ENCODE results near the gene CLN6. TPM values are rescaled to one million over a fixed set of nuclear protein-coding genes. Genes with fewer than 3 reads are reported as not detected.
A peak's percentile ranks its signal among the peaks of the same experiment; 100 is the strongest.

Gene CLN6
- total and polyA plus RNA-seq, 9 of the 15 experiments (the other 6 are each of a cell fraction or from before 2014, with no cell fraction given), result 0.71 to 53.3 (median 39.3) TPM

GRCh38 chr15:68277603-68278344 lies 48.2 kb upstream of the CLN6 start, which contains the start of gene FEM1B (continued):
- TF ChIP-seq MNT (conservative IDR thresholded peaks at IDR 0.05), result peak; percentile 83 to 92
- TF ChIP-seq TCF7 (IDR thresholded peaks at IDR 0.05; ENCODE audit: borderline replicate concordance), result no peak
- TF ChIP-seq ETV1 (tag; conservative IDR thresholded peaks at IDR 0.05; ENCODE audit: low read depth), result peak; percentile 73
- peak; percentile 95 for TF ChIP-seq PHF8 (IDR thresholded peaks at IDR 0.05; ENCODE audit: borderline replicate concordance, low read length)
- TF ChIP-seq MYNN (IDR thresholded peaks at IDR 0.05), result no peak; the same call in 1 of the 2 replicates
- no peak for TF ChIP-seq MYNN (CRISPR knock-in tag; IDR thresholded peaks at IDR 0.05)
- TF ChIP-seq ARID1B (IDR thresholded peaks at IDR 0.05), result peak; percentile 55; the same call in 1 of the 2 replicates
- TF ChIP-seq L3MBTL2 (IDR thresholded peaks at IDR 0.05), result peak; percentile 85
- TF ChIP-seq EWSR1 (IDR thresholded peaks at IDR 0.05; ENCODE audit: borderline replicate concordance, low read depth, partially characterized antibody), result no peak
- peak; percentile 39; the same call in 1 of the 2 replicates for TF ChIP-seq ZNF263 (CRISPR knock-in tag; IDR thresholded peaks at IDR 0.05; ENCODE audit: borderline replicate concordance)
- no peak; the same call in none of the 2 replicates for TF ChIP-seq HLTF (IDR thresholded peaks at IDR 0.05)
- no peak for TF ChIP-seq TSC22D4 (tag; IDR thresholded peaks at IDR 0.05)
- TF ChIP-seq FOXK2 (conservative IDR thresholded peaks at IDR 0.05 in 1 of 2, IDR thresholded peaks at IDR 0.05 in 1 of 2; ENCODE audit: low read depth in 2 of 2), result peak; percentile 69 to 73; a peak in 3 of 4 replicates
- TF ChIP-seq POU5F1 (IDR thresholded peaks at IDR 0.05; ENCODE audit: borderline replicate concordance, low read depth, low read length, partially characterized antibody), result peak; percentile 53
- TF ChIP-seq GATAD2A (IDR thresholded peaks at IDR 0.05), result no peak
- TF ChIP-seq ZBTB49 (CRISPR knock-in tag; IDR thresholded peaks at IDR 0.05; ENCODE audit: borderline replicate concordance), result 0 out of 2 replicates have a peak, but pooled peaks have one; percentile 63
- no peak; the same call in 1 of the 2 replicates for TF ChIP-seq ZNF77 (CRISPR knock-in tag; IDR thresholded peaks at IDR 0.05)
- TF ChIP-seq MAFF (IDR thresholded peaks at IDR 0.05; ENCODE audit: low read length), result no peak
- TF ChIP-seq MTF1 (CRISPR knock-in tag; IDR thresholded peaks at IDR 0.05; ENCODE audit: borderline replicate concordance), result no peak
- no peak for TF ChIP-seq ZNF165 (CRISPR knock-in tag; IDR thresholded peaks at IDR 0.05; ENCODE audit: borderline replicate concordance)
- no peak for TF ChIP-seq TEAD4 (IDR thresholded peaks at IDR 0.05; ENCODE audit: low read length)
- TF ChIP-seq TEAD4 (CRISPR knock-in tag; IDR thresholded peaks at IDR 0.05; ENCODE audit: borderline replicate concordance), result 0 out of 2 replicates have a peak, but pooled peaks have one; percentile 23
- peak; percentile 96 for TF ChIP-seq U2AF1 (optimal IDR thresholded peaks at IDR 0.05; ENCODE audit: low read depth, low read length)
- TF ChIP-seq SMARCB1 (IDR thresholded peaks at IDR 0.05; ENCODE audit: insufficient read length, low read depth), result no peak
- TF ChIP-seq NRF1 (conservative IDR thresholded peaks at IDR 0.05 in 1 of 2, IDR thresholded peaks at IDR 0.05 in 1 of 2), result peak; percentile 78 to 82
- TF ChIP-seq ZNF785 (CRISPR knock-in tag; IDR thresholded peaks at IDR 0.05), result no peak
